Muscle of leg (tissue), 11 donors: ENCODE measurements around the gene SELENOW. TPM values are rescaled to one million over a fixed set of nuclear protein-coding genes. Genes with fewer than 3 reads are reported as not detected.

Source experiments
- DNase-seq: peaks from one replicate; pipeline ENCODE4 v3.0.0; 2013
- H3K27ac ChIP-seq: one replicate; pipeline ENCODE4 v1.5.1; 2013; ENCODE audit warnings: mild to moderate bottlenecking, low read length, control low read depth
- H3K27me3 ChIP-seq: one replicate; pipeline ENCODE4 v1.6.1; 2013; ENCODE audit warnings: low read length; ENCODE audit not compliant: control insufficient read depth, insufficient read depth
- H3K36me3 ChIP-seq: one replicate; pipeline ENCODE4 v1.6.1; 2013; ENCODE audit warnings: low read length; ENCODE audit not compliant: control insufficient read depth, insufficient read depth
- H3K4me1 ChIP-seq: one replicate; pipeline ENCODE4 v1.6.1; 2013; ENCODE audit warnings: low read length; ENCODE audit not compliant: control insufficient read depth, insufficient read depth
- H3K4me3 ChIP-seq: one replicate; pipeline ENCODE4 v1.5.1; 2013; ENCODE audit warnings: low read length, control low read depth
- H3K9me3 ChIP-seq: replicated peaks from 2 replicates; pipeline ENCODE4 v1.6.1; 2013; ENCODE audit warnings: low read depth, low read length; ENCODE audit not compliant: control insufficient read depth
- WGBS: methylation state at CpG from one replicate; pipeline ENCODE4 v1.1.5; 2013; ENCODE audit warnings: missing lambda C conversion rate; ENCODE audit not compliant: insufficient coverage; 5-methylcytosine and 5-hydroxymethylcytosine counted together
- polyA plus RNA-seq, 8 donors: library from polyadenylated mRNA; unstranded; fragments of 120-200 nt; gene quantifications; one replicate each; pipeline versions ENCODE4 v1.2.1 to v1.2.3, GENCODE V29; 2013; ENCODE audit warnings: inconsistent platforms in 1 of 8, low replicate concordance in 1 of 8; ENCODE audit not compliant: insufficient read length in 8 of 8, insufficient read depth in 1 of 8
- total RNA-seq: library from RNA; stranded (reverse); fragments of 120-200 nt; gene quantifications from one replicate; pipeline ENCODE4 v1.2.4, GENCODE V29; 2013

The SELENOW gene
- total and polyA plus RNA-seq, 9 donors: 688 to 1,360 (median 886) TPM

GRCh38 chr19:47832723-47833122, 54.2 kb downstream of the SELENOW start:
- Histone ChIP-seq H3K9me3 (no peaks in the 10 kb centered on the region), H3K4me3 (no peak overlapping the region), H3K36me3 (no peaks in the 10 kb centered on the region), H3K4me1 (no peaks in the 10 kb centered on the region), H3K27me3 (no peaks in the 10 kb centered on the region), H3K27ac (no peak overlapping the region)
- no CpG with 5 or more reads among the region's 4 CpGs for WGBS
- no peak for DNase-seq

Other genes starting within 250 kb of the SELENOW start
- gene ZNF541, start 205.6 kb upstream of the SELENOW start, total RNA-seq: 0.18 TPM
- gene ZNF541, start 205.6 kb upstream of the SELENOW start, polyA plus RNA-seq: under 1 TPM; 0.05 to 0.30 (median 0.11) TPM
- gene BICRA, start 169.6 kb upstream of the SELENOW start, total RNA-seq: 3.1 TPM
- 10 to 100 TPM in 5 of 8 donors, 1 to 10 TPM in 3; 8.1 to 14.3 (median 11.4) TPM for gene BICRA, start 169.6 kb upstream of the SELENOW start, polyA plus RNA-seq
- 30.5 TPM for gene EHD2, start 65.3 kb upstream of the SELENOW start, total RNA-seq
- 100 to 1,000 TPM in 7 of 8 donors, 10 to 100 TPM in 1; 93.9 to 158 (median 125) TPM for gene EHD2, start 65.3 kb upstream of the SELENOW start, polyA plus RNA-seq
- 216 TPM for gene NOP53, start 33.2 kb upstream of the SELENOW start, total RNA-seq
- 100 to 1,000 TPM; 524 to 635 (median 594) TPM for gene NOP53, start 33.2 kb upstream of the SELENOW start, polyA plus RNA-seq
- gene TPRX1, start 25.8 kb downstream of the SELENOW start, total RNA-seq: not detected
- gene TPRX1, start 25.8 kb downstream of the SELENOW start, polyA plus RNA-seq: not detected
- gene CRX, start 43.2 kb downstream of the SELENOW start, total RNA-seq: not detected
- under 1 TPM in 3 of 8 donors, not detected in 5; 0.05 to 0.09 (median 0.07) TPM for gene CRX, start 43.2 kb downstream of the SELENOW start, polyA plus RNA-seq
- not detected for gene TPRX2, start 80.5 kb downstream of the SELENOW start, total RNA-seq
- not detected for gene TPRX2, start 80.5 kb downstream of the SELENOW start, polyA plus RNA-seq
- not detected for gene SULT2A1, start 107.6 kb downstream of the SELENOW start, total RNA-seq
- 1 to 10 TPM in 2 of 8 donors, under 1 TPM in 2, not detected in 4; 0.05 to 5.7 (median 0.61) TPM for gene SULT2A1, start 107.6 kb downstream of the SELENOW start, polyA plus RNA-seq
- not detected for gene BSPH1, start 213.5 kb downstream of the SELENOW start, total RNA-seq
- gene BSPH1, start 213.5 kb downstream of the SELENOW start, polyA plus RNA-seq: not detected
- gene ELSPBP1, start 215.9 kb downstream of the SELENOW start, total RNA-seq: not detected
- gene ELSPBP1, start 215.9 kb downstream of the SELENOW start, polyA plus RNA-seq: not detected